ENCODE measurements around the gene NAALADL1.

GRCh38 chr11:65002706-65003105, 55.6 kb downstream of the NAALADL1 start:
- TF ChIP-seq ZNF764 (CRISPR knock-in tag; IDR thresholded peaks at IDR 0.05; ENCODE audit: low read depth) (no peak), ARHGAP35 (IDR thresholded peaks at IDR 0.05; ENCODE audit: partially characterized antibody) (no peak), CCAR2 (IDR thresholded peaks at IDR 0.05; ENCODE audit: low read depth, low read length) (no peak), CHD4 (IDR thresholded peaks at IDR 0.05; ENCODE audit: insufficient read depth, insufficient replicate concordance, low read depth, low read length, poor library complexity, severe bottlenecking) (no peak), EZH2 (IDR thresholded peaks at IDR 0.05; ENCODE audit: borderline replicate concordance, low read depth, low read length) (no peak), MNT (conservative IDR thresholded peaks at IDR 0.05) (no peak), CTCF (IDR thresholded peaks at IDR 0.05 in 2 of 3, conservative IDR thresholded peaks at IDR 0.05 in 1 of 3; ENCODE audit: insufficient read depth in 2 of 3, low read depth in 1 of 3, low read length in 3 of 3) (no peak), THRAP3 (IDR thresholded peaks at IDR 0.05; ENCODE audit: borderline replicate concordance) (no peak), FOSL1 (tag; conservative IDR thresholded peaks at IDR 0.05) (no peak), SIN3A (IDR thresholded peaks at IDR 0.05; ENCODE audit: borderline replicate concordance in 2 of 2, control insufficient read depth in 1 of 2, low read depth in 2 of 2, low read length in 2 of 2) (no peak)

Measured in K562 (cell line).